SKM-1 treated with dmso at 0.1 percent for 144 hours (cell line): ENCODE data around the gene OLIG1.

Experiments
- DNase-seq: peaks from one replicate; lab custom pipeline; 2025; ENCODE audit not compliant: unreplicated experiment; lab: John Stamatoyannopoulos, UW

Gene OLIG1

DNA sequence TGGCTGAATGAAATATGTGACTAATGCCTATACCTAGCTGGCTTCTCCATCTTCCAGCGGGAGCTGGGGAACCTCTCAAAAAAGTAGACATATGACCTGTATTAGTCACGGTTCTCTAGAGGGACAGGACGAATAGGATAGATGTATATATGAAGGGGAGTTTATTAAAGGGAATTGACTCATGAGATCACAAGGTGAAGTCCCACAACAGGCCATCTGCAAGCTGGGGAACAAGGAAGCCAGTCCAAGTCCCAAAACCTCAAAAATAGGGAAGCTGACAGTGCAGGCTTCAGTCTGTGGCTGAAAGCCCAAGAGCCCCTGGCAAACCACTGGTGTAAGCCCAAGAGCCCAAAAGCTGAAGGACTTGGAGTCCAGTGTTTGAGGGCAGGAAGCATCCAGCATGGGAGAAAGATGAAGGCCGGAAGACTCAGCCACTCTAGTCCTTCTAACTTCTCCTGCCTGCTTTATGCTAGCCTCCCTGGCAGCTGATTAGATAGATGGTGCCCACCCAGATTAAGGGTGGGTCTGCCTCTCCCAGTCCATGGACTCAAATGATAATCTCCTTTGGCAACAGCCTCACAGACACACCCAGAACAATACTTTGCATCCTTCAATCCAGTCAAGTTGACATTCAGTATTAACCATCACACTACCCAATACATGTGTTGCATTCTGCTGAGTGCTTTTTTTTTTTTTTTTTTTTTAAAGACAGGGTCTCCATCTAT, 19.6 kb downstream of the OLIG1 start:
- DNase-seq: peak; percentile 47

- DNase-seq: peak; percentile 25
These were observed 26.5 kb downstream of the OLIG1 start for GRCh38 chr21:33096426-33096825.

DNA sequence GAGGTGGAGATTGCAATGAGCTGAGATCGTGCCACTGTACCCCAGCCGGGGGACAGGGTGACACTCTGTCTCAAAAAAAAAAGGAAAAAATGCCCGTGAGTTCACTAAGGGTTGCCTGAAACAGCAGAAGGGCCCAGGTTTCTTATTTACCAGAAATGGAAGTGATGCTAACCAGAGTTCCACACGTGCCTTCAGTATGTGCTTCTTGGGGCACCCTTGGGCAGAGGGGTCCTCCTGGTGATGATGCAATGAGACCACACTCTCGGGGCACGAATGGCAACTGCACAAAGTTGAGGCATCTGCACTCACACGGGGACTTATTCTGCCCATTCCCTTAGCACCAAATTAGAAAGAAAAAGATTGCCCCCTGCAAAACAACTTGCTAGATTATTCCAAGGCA, 29.2 kb downstream of the OLIG1 start:
- DNase-seq: no peak

GRCh38 chr21:33101300-33101911, 31.5 kb downstream of the OLIG1 start:
- peak; percentile 67 for DNase-seq

DNA sequence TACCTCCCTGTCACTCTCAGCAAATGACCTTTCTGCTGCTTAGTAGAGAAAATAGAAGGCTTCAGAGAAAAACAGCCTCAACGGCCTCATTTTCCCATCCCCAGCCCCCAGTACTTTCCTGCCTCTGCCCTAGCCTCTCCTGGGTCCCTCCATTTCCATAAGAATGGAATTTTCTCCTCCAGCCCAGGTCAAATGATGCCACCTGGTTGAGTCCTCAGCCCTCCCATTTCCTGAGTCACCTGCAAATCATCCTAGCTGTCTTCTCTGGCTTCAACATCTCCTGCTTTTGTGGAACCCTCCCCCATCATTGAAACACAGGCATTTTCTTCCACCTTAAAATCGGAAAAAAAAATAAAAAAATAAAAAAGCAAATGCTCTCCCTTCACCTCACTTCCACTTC, 35.1 kb downstream of the OLIG1 start:
- DNase-seq: no peak

- no peak for DNase-seq
These were observed 38.3 kb downstream of the OLIG1 start for GRCh38 chr21:33108228-33108627.

DNA sequence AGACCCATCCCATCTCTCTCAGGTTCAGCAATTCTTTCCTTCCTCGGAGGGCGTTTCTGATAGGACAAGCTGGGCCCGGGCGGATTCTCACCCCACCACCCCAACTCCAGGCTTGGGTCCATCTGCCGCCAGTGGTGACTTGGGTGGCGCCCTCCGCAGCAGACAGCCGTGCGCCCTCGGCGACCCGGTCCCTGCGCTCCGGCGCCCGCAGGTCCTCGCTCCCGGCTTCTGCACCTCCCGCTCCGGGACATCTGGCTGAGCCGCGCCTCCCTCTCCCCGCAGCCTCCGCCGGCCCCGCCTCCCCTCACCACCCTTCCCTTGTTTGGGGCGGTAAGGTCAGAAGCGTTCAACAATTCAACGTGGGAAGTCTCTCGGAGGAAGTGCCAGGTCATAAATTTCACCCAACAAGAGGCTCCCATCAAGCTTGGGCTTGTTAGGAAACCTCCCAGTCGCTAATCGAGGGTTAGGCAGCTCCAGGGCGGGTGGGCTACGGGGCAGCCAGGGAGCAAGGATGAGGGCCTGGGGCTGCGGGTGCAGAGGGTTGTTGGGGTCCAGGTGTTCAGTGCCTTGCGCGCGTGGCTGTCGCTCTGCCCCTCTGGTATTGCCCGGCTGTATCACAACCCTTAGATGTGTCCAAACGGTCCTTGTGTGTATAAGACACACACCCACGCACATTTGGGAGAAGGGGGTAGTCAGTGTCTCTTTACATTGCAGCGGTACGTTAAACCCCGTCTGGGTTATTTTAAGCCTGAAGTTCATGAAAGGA, 39.8 kb downstream of the OLIG1 start:
- peak; percentile 62 for DNase-seq

- no peak for DNase-seq
These were observed 40.4 kb downstream of the OLIG1 start for GRCh38 chr21:33110340-33110715.

- DNase-seq: no peak
These were observed 41.6 kb downstream of the OLIG1 start for GRCh38 chr21:33111577-33111976.

DNA sequence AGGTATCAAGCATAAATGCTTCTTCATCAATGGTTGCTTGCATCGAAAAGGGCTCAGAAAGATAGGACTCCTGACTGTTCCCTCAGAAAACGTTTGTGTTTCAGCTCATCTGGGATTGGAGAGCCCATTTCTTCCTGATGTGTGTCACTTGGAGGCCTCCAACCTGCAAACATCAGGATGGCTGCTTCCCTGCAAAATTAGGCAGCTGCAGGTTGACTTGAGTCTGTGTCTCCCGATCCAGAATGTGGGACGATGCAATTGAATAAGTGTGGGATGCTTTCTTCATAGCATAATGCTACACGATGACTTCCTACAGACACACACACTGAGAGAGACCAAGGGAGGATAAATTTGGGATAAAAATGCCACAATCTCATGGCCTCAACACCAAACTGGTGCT, 42.2 kb downstream of the OLIG1 start:
- DNase-seq: no peak

DNA sequence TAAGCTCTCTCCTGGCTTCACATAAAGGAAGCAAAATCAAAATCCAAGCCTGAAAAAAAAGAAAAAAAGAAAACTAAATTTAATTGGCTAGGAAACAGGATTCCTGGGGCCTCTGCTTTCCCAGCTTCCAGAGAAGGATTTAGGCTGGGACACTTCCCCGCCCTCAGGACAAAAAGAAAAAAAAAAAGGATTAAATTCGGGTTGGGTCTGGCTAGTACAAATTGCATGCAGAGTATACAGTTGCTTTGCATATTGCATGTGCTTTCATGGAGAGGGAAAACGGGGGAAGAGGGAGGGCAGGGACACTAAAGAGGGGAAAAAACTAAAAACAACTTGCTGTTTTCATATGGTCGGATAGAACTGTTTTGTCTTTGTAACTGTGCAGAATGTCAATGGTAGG, 42.7 kb downstream of the OLIG1 start:
- DNase-seq: no peak

DNA sequence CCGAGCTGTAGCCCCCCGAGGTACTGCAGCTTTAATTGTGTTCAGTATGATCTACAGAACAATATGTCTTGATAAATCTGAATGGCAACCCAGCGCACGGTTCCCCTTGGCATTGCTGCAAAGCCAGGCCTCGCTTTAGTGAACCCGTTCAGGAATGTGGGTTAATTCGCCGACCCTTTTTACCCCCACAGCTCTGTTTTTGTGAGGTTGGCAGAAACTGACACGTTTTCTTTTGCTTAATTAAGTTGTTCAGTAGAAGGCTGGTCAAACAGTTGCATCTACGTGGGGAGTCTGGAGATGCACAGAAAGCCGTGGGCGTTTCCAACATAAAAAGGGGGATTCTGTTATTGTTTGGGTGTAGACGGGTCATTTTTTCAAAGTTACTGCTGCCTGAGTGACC, 43.2 kb downstream of the OLIG1 start:
- no peak for DNase-seq

DNA sequence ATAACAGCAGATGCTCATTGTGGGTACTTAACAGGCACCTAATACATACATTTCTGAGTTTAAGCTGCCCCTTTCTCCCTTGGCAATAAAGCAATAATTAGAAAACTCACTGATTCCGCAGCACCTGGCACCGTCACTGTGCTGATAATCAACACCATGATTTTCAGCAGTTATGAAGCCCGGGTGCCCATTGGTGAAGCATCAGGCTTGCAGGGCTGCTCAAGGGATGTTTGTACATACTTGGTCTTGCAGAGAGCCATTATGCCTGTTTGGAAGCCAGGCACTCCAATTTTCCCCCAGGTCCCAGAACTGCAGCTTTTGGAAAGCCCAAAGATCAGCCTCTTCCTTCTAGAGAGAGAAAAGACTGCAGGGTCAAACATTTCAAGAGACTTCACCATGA, 44.3 kb downstream of the OLIG1 start:
- no peak for DNase-seq

DNA sequence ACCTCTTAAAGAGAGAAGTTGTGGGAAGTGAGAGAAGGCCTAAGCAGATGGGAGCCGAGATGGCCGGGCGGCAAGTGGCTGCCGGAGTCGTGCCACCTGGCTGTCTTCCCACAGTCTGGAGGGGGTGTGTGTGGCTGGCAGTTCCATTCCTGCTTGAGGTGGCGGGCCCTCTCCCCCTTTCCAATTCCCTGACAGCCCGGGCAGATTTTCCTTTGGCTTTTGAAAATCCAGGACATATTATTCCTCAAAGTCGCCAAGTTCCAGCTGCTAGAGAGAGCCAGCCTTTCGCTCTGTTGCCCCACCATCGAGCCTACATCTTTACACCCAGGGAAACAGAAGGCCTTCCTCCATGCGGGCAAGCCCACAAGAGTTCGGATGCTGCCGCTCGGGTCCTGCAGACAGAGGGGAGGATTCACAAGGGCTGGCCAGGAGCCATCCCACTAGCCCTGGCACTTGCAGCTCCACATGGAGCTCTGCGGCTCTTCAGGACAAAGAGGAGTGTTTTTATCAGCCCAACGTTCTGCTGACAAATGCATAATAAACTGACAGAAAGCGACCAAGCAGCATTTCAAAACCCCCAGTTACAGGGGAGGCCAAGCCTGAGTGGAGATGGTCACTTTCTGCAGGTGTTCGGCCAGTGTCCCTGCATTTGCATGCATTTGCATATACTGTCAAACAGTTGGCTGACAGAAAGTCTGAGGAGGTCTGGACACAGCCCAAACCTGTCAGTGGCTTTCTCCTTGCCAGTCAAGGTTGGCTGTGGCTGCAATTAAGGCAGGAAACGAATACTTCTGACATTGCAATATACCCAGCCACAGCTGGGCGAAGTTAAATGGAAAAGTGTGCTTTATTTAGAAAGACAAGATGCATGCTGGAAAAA, 45.9 kb downstream of the OLIG1 start:
- DNase-seq: no peak

DNA sequence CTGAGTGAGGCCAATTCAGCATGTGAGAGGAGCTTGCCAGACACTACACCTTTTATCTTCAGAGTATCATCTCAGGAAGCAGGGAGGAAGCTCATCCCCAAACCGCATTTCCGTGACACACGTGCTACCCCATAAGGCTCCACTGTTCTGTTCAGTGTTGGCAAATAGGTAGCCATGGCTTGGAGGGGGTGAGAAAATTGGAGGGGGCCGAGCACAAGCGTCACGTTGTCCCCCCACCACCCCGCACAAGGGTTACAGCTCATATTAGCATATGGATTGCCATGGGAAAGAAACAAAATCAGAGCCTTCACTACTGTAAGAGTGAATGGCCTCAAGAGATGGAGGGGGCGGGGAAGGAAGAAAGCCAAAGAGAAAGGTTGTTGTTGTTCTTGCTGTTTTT, 46.7 kb downstream of the OLIG1 start:
- DNase-seq: no peak

- DNase-seq: no peak
These were observed 47.4 kb downstream of the OLIG1 start for GRCh38 chr21:33117101-33117888.
